ENCODE measurements around the gene B4GALNT4.

DNA sequence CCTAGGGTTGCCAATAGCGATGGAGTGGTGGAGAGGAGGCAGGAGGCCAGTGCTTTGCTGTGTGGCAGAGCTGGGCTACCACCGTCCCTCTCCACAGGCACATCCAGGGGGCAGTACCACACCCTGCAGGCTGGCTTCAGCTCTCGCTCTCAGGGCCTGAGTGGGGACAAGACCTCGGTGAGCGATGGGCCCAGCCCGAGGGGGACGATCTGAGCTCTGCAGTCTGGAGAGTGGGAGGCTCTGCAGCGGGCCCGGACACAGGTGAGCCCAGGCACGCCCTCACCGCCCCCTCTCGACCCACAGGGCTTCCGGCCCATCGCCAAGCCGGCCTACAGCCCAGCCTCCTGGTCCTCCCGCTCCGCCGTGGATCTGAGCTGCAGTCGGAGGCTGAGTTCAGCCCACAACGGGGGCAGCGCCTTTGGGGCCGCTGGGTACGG lies 27.2 kb downstream of the B4GALNT4 start:
- TF ChIP-seq, protein P1, sequence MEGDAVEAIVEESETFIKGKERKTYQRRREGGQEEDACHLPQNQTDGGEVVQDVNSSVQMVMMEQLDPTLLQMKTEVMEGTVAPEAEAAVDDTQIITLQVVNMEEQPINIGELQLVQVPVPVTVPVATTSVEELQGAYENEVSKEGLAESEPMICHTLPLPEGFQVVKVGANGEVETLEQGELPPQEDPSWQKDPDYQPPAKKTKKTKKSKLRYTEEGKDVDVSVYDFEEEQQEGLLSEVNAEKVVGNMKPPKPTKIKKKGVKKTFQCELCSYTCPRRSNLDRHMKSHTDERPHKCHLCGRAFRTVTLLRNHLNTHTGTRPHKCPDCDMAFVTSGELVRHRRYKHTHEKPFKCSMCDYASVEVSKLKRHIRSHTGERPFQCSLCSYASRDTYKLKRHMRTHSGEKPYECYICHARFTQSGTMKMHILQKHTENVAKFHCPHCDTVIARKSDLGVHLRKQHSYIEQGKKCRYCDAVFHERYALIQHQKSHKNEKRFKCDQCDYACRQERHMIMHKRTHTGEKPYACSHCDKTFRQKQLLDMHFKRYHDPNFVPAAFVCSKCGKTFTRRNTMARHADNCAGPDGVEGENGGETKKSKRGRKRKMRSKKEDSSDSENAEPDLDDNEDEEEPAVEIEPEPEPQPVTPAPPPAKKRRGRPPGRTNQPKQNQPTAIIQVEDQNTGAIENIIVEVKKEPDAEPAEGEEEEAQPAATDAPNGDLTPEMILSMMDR (IDR thresholded peaks at IDR 0.05): 0 out of 2 replicates have a peak, but pooled peaks have one; percentile 10
- no peak for TF ChIP-seq ZFX (IDR thresholded peaks at IDR 0.05; ENCODE audit: borderline replicate concordance)
